Testis (tissue), 3 donors: ENCODE results near the gene WDR11. TPM values are rescaled to one million over a fixed set of nuclear protein-coding genes. Genes with fewer than 3 reads are reported as not detected.

Experiments
- DNase-seq: peaks from one replicate; pipeline ENCODE4 v3.0.0-alpha.2; 2019
- H3K27ac ChIP-seq, 2 donors: fragments of 200-600 bp; sonication (generic); one replicate each; pipeline ENCODE4 v1.5.1; 2019
- H3K27me3 ChIP-seq: fragments of 200-600 bp; sonication (generic); one replicate; pipeline ENCODE4 v1.5.1; 2019
- H3K36me3 ChIP-seq: fragments of 200-600 bp; sonication (generic); one replicate; pipeline ENCODE4 v1.5.1; 2017; ENCODE audit warnings: low read depth; ENCODE audit errors: missing control alignments
- H3K4me1 ChIP-seq: fragments of 200-600 bp; sonication (generic); one replicate; pipeline ENCODE4 v1.5.1; 2019
- H3K4me3 ChIP-seq, 2 donors: fragments of 200-600 bp; sonication (generic); one replicate each; pipeline ENCODE4 v1.5.1; 2017 to 2019
- H3K9me3 ChIP-seq: fragments of 200-600 bp; sonication (generic); one replicate; pipeline ENCODE4 v1.5.1; 2017
- CTCF ChIP-seq, 3 experiments: fragments of 450-650 bp in 2 of 3; fragments of 200-600 bp in 1 of 3; sonication (generic) in 1 of 3; IDR thresholded peaks; one replicate each; pipeline ENCODE4 v1.5.1; 2016 to 2019; ENCODE audit warnings: antibody characterized with exemption in 3 of 3, mild to moderate bottlenecking in 2 of 3, moderate library complexity in 1 of 3
- POLR2A ChIP-seq: fragments of 450-650 bp; IDR thresholded peaks from one replicate; pipeline ENCODE4 v1.6.1; 2017; ENCODE audit warnings: antibody characterized with exemption, mild to moderate bottlenecking, moderate library complexity
- WGBS, 2 donors: methylation state at CpG; one replicate each; pipeline ENCODE4 v1.1.5; 2018; 5-methylcytosine and 5-hydroxymethylcytosine counted together
- intact Hi-C: fragments of 100-400 bp; cut with DNase I; formaldehyde crosslinking; loops from one replicate; pipeline ENCODE4 v1.15.1; 2023; ENCODE audit warnings: low total_unique reads
- polyA plus RNA-seq: library from polyadenylated mRNA; stranded (reverse); fragments of 350-450 nt; fragmentation: Illumina TruSeq; extraction: RNeasy Lipid Tissue Mini Kit (QIAGEN cat#74804); gene quantifications from one replicate; pipeline ENCODE4 v1.2.3, GENCODE V29; 2014; ENCODE audit warnings: low read depth, low replicate concordance; ENCODE audit not compliant: insufficient read depth
- total RNA-seq, 2 donors: library from RNA; depleted of rRNA; stranded (reverse); fragments of >200 nt; gene quantifications; one replicate each; pipeline ENCODE4 v1.2.3, GENCODE V29; 2016

WDR11 gene
- total and polyA plus RNA-seq, 3 donors from 2014 or later, result 36.5 to 60.2 (median 58.7) TPM

GRCh38 chr10:120887482-120887881, 36.3 kb downstream of the WDR11 start:
- Histone ChIP-seq H3K9me3 (no peaks in the 10 kb centered on the region), H3K27me3 (no peaks in the 10 kb centered on the region), H3K4me1 (no peaks in the 10 kb centered on the region), H3K36me3 (no peaks in the 10 kb centered on the region), H3K27ac (no peak overlapping the region), H3K4me3 (no peak overlapping the region)
- DNase-seq, result no peak
- WGBS, 2 donors, result 91 to 97% methylated on average over 3 of the region's 3 CpGs
- intact Hi-C loops, result no loop called here
- TF ChIP-seq POLR2A (no peak), CTCF (IDR thresholded peaks at IDR 0.05) (no peak)

- intact Hi-C loops, result no loop called here
- no peaks in the 10 kb centered on the region for H3K4me1 ChIP-seq
- H3K4me3 ChIP-seq, result no peak overlapping the region
- no peak for DNase-seq
- H3K27ac ChIP-seq, result no peak overlapping the region
- H3K27me3 ChIP-seq, result no peaks in the 10 kb centered on the region
- TF ChIP-seq POLR2A (no peak), CTCF (IDR thresholded peaks at IDR 0.05) (no peak)
- H3K9me3 ChIP-seq, result no peaks in the 10 kb centered on the region
- H3K36me3 ChIP-seq, result no peaks in the 10 kb centered on the region
Observed at GRCh38 chr10:120891365-120891764, 40.2 kb downstream of the WDR11 start.

DNA sequence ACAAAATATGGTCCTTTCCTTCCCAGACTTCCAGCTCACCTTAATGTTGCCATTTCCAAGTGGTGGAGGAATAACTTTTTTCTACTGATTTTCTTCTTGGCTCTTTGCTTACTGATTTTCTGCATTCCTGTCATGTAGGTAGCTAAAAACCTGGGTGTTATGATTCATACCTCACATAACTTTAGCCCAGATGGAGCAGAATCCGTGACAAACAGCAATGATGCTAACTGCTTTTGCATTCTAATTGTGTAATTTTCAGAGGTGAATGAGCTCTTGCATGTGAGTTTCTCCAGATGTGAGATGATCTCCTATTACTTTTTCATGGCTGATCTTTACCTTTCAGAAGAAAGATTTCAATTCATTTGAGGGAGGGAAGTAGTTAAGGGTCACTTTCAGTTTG, 43.4 kb downstream of the WDR11 start:
- no peaks in the 10 kb centered on the region for H3K4me1 ChIP-seq
- no peaks in the 10 kb centered on the region for H3K36me3 ChIP-seq
- no peaks in the 10 kb centered on the region for H3K9me3 ChIP-seq
- intact Hi-C loops, result no loop called here
- no peak for DNase-seq
- no peaks in the 10 kb centered on the region for H3K27me3 ChIP-seq
- WGBS, 2 donors, result 95 to 100% methylated on average over 1 of the region's 1 CpG
- H3K4me3 ChIP-seq, result no peak overlapping the region
- no peak for TF ChIP-seq CTCF (IDR thresholded peaks at IDR 0.05)
- TF ChIP-seq POLR2A, result no peak
- H3K27ac ChIP-seq, result no peak overlapping the region

DNA sequence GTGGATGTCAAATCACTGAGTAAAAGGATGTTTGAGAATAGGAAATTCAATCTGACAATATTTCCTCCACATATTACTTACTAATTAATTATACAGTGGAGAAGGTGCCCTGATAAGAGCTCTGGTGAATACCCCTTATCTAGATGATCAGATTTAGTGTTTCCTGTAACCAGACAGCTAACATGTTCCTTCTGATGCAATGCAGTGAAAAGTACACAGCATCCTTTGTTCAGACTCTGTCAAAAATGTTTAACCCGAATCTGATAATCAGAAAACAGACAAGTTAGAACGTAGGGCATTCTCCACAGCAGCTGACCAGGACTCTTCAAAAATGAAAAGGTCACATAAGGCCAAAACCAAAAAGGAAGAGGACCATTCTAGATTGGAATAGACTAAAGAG, 46.2 kb downstream of the WDR11 start:
- Histone ChIP-seq H3K27me3 (no peaks in the 10 kb centered on the region), H3K36me3 (no peaks in the 10 kb centered on the region), H3K27ac (no peak overlapping the region), H3K4me1 (no peaks in the 10 kb centered on the region), H3K4me3 (no peak overlapping the region), H3K9me3 (no peaks in the 10 kb centered on the region)
- DNase-seq, result no peak
- no peak for TF ChIP-seq POLR2A
- no peak for TF ChIP-seq CTCF (IDR thresholded peaks at IDR 0.05)
- intact Hi-C loops, result no loop called here
- WGBS, 2 donors, result 81 to 86% methylated on average over 2 of the region's 2 CpGs

- H3K27ac ChIP-seq, result no peak overlapping the region
- no peaks in the 10 kb centered on the region for H3K9me3 ChIP-seq
- no peaks in the 10 kb centered on the region for H3K4me1 ChIP-seq
- 84 to 90% methylated on average over 9 of the region's 9 CpGs for WGBS, 2 donors
- intact Hi-C loops, result no loop called here
- no peaks in the 10 kb centered on the region for H3K36me3 ChIP-seq
- H3K4me3 ChIP-seq, result no peak overlapping the region
- TF ChIP-seq POLR2A (no peak), CTCF (IDR thresholded peaks at IDR 0.05) (no peak)
- H3K27me3 ChIP-seq, result no peaks in the 10 kb centered on the region
- no peak for DNase-seq
Observed at GRCh38 chr10:120905268-120905667, 54.1 kb downstream of the WDR11 start.
